Stimulated activated CD8-positive, alpha-beta memory T cell treated with anti-CD3 and anti-CD28 coated beads, Interleukin-12 subunit alpha, Interleukin-12 subunit beta, amount 100 ng/mL, for 1 hour (primary cell): Measurements from ENCODE around the gene ZKSCAN4.

Source experiments
- DNase-seq: peaks from one replicate; pipeline ENCODE4 v3.0.0-alpha.2; 2020; ENCODE audit warnings: low read depth

ZKSCAN4 gene

DNA sequence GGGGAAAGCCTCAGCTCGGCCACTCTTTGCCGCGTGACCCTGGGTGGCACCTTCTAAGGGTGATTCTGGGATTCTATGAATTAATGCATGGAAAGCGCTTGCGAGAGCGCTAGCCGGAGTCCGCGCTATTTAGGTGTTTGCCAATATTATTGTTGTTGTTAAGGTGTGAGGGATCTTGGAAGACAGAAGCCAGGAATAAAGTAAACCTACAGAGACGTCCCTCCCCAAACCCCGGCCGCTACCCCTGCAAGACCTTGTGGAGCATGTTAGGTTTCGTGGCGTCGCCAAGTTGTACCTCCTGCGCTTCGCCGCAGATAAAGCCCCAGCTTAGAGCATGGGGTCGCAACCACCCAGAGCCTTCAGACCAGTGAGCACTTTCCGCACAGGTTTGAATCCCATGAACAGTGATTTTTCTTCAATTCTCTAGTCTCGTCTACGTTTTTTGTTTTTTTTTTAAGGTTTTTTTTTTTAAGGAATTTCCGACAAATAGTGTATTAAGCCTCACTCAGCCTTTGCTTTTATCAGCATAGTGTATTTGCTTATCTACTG is 43.9 kb downstream of the ZKSCAN4 start:
- no peak for DNase-seq

DNA sequence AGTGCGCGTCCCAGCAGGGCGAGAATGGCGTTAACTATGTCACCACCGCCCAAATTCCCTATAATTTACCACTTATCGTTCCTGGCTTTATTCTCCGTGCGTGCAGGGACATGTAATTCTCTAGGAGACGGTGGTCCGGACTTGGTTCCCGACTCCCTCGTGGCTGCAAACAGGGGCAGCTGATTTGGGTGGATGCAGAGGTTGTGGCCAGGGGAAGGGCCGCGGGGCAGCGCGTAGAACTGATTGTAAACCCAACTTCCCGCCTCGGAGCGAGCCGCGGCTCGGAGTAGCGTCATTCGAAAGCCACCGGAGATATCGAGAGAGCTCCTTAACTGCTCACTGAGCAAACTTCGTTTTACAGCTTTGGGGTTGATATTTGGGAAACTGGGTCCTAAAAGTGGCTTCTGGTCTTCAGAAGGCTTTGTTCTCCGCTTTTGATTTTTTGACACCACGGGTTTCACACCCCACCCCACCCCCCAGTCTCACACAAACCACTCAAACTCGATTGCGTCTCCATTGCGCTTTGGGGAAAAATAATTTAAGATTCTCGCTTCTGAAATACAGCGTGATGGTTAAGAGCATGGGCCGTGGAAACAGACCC is 44.5 kb downstream of the ZKSCAN4 start:
- no peak for DNase-seq

DNA sequence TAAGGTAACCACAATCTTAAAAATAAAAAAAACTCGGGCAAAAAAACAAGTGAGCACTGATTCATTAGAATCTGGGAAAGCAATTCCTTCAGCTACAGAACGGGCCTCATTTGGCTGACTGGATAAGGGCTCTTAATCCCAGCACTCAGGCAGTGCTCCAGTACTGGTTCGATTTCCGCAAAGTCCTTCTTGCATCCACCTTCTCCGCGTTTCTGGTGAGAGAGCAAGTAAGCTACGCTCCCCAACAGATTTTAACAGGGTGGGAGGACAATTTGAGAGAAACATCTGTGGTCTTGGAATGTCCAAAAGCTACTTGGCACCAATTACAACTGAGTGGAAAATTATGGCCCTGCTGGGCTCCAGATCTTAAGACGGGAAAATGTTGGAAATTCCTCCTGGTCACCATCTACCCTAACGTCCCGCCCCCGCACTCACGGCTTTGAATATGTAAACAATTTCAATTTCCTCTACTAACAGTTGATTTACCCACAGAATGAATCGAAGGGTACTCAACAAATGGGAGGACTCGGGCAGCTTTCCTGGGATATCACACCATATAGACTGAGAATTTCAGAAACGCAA is 45.0 kb downstream of the ZKSCAN4 start:
- DNase-seq, result no peak

DNA sequence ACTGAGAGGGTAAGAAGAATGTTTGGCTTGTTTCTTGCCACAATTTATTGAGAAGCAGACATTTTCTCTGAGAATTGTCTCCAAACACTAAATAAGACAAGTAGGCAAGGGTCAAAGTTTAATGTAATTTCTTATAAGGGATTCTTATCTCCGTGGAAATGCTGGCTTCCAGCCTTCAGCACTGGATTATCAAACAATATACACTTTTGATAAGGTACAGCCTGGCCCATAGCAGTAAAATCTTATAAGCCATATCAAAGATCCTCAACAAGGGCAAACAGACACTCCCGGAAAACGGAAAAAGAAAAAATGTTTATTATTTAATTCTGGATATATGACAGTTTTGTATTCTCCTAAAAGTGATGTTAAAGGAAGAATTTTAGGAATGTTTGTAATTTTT is 45.5 kb downstream of the ZKSCAN4 start:
- DNase-seq, result no peak

DNA sequence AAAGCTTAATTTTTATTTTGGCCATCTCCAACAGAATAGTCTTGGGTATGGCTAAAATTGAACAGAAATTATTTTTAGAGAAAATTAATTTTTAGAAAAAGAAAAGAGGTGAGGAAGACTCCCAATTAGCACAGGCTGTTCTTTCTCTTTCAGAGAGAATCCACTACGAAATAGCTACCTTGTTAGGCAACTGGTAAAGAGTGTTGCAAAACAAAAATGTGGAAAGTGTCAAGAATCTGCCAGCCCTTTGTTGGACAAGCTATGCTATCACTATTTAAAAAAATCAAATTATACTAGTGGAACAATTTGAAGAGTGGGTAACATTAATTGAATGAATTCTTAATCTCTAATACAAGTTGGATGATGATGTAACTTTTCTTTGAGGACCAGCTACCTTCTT is 46.2 kb downstream of the ZKSCAN4 start:
- no peak for DNase-seq

DNA sequence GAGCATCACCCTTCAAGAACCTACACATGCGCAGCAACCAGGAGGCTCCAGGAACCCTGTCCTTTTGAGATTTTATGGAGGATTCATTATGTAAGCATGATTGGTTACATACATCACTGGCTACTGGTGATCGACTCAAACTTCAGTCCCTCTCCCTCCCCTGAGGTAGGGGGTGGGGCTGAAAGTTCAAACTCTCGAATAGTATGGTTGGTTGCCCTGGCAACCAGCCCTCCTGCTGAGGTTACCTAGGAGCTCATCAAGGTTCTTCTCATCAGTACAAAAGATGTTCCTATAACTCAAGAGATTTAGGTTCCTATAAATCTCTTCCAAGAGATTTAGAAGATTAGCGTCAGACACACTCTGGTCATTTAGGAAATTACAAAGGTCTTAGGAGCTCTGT is 48.9 kb downstream of the ZKSCAN4 start:
- DNase-seq, result no peak

DNA sequence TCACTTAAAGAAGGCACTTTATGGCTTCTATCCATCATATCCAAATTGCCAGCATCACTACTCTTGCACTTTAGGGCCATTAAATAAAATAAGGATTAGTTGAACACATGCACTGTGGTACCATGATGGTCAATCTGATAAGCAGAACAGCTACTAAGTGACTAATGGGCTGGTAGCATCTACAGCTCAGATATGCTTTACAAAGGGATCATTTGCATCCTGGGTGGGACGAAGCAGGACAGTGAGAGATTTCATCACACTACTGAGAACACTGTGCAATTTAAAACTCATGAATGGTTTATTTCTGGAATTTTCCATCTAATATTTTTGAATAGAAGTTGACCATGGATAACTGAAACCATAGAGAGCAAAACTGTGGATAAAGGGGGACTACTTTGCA is 52.0 kb downstream of the ZKSCAN4 start:
- DNase-seq, result no peak
